Measurements from ENCODE around the gene TMPRSS3.

Gene TMPRSS3

GRCh38 chr21:42370894-42371654 is 24.8 kb downstream of the TMPRSS3 start:
- DNase-seq, result no peak

DNA sequence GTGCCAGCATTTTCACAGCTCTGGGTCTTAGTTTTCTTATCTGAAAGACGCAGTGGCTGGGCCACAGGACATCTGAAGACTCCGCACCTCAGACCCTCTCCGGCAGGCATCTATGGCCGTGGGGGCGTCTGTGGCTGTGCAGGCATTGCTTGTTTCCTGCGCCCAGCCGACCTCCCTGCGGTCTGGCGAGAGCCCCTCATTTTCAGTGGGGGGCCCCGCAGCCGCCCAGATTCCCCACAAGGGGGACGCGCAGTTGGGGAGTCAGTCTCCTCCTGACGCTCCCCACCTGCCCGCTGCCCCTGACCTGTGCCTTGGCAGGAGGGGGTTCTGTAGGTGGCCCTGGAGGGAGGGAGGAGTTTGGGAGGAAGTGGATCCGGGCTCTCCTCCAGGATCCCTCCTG is 26.0 kb downstream of the TMPRSS3 start:
- no peak for DNase-seq

GRCh38 chr21:42367367-42368165 is 28.3 kb downstream of the TMPRSS3 start:
- DNase-seq, result no peak

GRCh38 chr21:42366292-42367010 is 29.4 kb downstream of the TMPRSS3 start, which contains the start of gene TFF1:
Gene TFF1 (minus strand): TSS chr21:42366535. CDS start chr21:42366495, 40 bp downstream.
- DNase-seq, result no peak

DNA sequence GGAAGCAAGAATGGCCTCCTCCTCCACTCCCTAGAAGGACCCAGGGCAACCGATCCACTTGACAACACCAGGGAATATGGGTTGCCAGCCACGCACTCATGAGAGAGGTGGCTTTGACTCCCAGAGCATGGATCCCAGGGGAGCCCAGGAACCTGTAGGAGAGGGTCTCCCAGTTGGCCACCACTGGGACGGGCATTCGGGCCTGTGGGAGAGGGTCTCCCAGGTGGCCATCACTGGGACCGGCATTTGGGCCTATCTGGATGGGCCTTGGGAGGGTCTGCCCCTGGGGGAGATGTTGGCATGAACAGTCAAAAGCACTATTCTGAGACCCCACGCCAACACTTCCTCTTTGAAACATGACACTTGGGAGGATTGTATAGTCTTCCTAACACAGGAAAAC is 30.1 kb downstream of the TMPRSS3 start:
- no peak for DNase-seq

DNA sequence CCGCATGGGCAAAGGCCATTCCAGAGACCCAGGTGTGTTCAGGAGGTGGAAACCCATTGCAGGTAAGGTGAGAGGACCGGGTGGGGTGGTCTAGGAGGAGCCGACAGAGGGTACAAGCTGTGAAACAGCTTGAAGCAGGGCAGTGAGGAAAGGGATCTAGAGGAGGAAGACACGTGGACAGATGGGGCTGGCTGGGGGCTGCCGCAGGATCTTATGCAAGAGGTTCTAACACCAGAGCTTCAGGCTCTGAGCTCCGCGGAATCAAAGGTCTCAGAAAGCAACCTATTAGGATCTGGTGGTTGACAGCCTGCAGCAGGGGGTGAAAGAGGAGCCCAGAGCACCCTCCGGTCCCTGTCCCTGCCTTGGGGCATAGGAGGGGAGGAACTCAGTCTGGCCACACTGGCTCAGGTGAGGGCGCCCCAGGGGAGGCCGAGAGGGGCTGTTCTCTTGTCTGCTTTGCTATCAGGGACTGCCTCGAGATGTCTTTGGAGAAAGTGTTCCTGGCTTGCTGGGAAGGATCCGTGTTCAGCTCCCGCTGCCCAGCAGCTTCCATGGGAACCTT is 31.5 kb downstream of the TMPRSS3 start:
- no peak for DNase-seq

- DNase-seq, result no peak
Observed at GRCh38 chr21:42363312-42363711, 32.5 kb downstream of the TMPRSS3 start.

GRCh38 chr21:42362700-42363099 is 33.2 kb downstream of the TMPRSS3 start:
- no peak for DNase-seq

- DNase-seq, result no peak
Observed at GRCh38 chr21:42362198-42362597, 33.7 kb downstream of the TMPRSS3 start.

GRCh38 chr21:42361286-42361685 is 34.6 kb downstream of the TMPRSS3 start:
- DNase-seq, result no peak

DNA sequence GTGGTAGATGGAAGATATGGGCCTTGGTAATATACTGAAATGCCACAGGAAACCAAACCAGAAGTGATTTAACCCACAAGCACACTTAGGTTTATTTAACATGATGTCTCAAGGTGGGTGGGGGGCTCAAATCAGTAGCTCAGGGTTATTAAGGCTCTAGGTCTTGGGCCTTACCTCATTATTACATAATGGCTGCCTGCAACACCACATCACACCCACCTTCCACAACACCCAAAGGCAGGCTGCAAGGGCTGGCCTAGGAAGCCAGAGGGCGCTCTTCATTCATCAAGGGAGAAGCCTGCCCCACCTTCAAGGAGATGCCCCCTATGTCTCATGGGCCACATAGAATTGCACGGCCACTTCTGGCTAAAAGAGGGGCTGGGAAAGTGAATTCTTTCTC is 35.5 kb downstream of the TMPRSS3 start:
- DNase-seq, result no peak

GRCh38 chr21:42358937-42359336 is 36.9 kb downstream of the TMPRSS3 start:
- DNase-seq, result no peak

DNA sequence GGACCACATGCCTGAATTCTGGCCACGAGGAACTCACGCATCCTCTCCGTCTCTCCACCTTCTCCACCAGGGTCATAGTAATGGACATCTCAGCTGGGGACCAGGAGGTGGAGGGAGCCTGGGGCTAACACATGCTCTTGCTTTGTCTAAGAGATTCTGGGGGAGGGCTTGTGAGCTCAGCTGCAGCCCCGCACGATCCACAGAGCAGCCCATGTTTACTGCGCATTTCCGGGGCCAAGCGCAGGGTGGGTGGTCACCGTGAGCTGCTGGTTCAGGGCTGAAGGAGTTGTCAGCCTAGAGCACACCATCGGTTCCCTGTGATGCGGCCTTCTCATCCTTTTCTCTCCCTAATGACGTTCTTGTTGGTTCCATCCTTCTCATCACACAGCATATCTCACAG is 37.6 kb downstream of the TMPRSS3 start:
- no peak for DNase-seq

GRCh38 chr21:42357307-42357706 is 38.5 kb downstream of the TMPRSS3 start:
- DNase-seq, result no peak

- no peak for DNase-seq
Observed at GRCh38 chr21:42356650-42357049, 39.2 kb downstream of the TMPRSS3 start.

- no peak for DNase-seq
Observed at GRCh38 chr21:42356046-42356445, 39.8 kb downstream of the TMPRSS3 start.

- DNase-seq, result no peak
Observed at GRCh38 chr21:42353623-42354022, 42.2 kb downstream of the TMPRSS3 start.

DNA sequence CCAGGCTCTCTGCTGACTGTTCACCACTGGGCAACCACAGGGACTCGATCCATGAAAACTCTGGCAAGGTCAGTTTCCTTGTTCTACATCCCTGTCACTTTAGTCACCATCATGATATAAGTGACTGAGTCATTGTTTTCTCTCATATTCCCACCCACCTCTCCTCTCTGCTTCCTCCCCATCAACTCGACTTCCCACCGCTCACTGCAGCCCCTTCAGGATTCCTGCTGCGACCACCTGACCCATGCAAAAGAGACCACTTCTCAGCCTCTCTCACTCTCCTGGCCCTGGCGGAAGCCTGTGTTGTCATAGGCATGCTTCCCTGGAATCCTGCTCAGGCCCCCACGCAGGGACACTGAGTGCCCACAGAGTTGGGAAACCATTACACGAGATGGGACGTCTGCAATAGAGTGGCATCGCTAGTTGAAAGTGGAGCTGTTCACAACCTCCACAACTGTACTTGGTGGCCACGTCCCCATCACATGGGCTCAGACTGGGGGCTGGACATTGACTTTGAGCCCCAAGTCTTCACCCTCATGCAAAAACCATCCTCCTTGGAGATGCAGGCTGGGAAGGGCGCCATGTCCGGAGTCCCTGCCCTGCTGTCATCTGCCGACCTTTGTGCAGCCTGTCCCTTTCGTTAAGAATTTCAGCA is 43.3 kb downstream of the TMPRSS3 start:
- DNase-seq, result no peak

GRCh38 chr21:42351626-42352440 is 44.0 kb downstream of the TMPRSS3 start:
- no peak for DNase-seq

DNA sequence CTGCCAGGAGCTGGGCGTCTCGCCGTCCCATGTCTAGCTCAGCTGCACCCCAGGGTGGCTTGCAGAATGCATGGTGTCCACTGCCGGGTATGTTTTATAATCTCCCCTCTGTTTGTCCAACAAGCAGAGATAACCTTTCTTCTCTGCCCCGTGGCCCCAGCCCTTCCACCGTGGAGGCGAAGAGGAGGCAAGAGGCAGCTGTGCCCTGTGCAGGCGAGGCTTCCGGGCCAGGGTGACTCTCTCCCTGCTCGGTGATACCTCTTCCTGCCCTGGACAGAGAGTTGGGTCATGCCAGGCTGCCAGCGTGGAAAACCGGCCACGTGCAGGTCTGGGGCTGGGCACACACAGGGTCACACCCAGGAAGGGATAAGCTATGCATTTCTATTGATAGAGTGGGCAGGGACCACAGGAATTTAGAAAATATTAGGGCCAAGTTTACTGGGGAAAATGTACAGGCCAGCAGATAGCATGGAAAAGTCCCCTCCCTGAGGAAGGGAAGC is 44.9 kb downstream of the TMPRSS3 start, which contains the start of gene TFF2:
TFF2 (minus strand) TSS at position 68 of the 500 bp plus-strand sequence; CDS start at position 31, 37 bp downstream.
- DNase-seq, result no peak

GRCh38 chr21:42350318-42350910 is 45.4 kb downstream of the TMPRSS3 start:
- DNase-seq, result no peak

All from C1 segment of cervical spinal cord (tissue), 14 donors.